Measurements from ENCODE around the gene GDF11.

Gene GDF11

GRCh38 chr12:55726971-55727370 is 16.0 kb upstream of the GDF11 start:
- Histone ChIP-seq H3K4me1 (ENCODE audit: insufficient read depth, low read length) (peaks cover 55% of the 10 kb centered on the region), H3K36me3 (ENCODE audit: insufficient read depth, low read length) (peaks cover 36% of the 10 kb centered on the region), H3K27me3 (ENCODE audit: control insufficient read depth in 1 of 2, insufficient read depth in 2 of 2, low read length in 2 of 2) (no peaks in the 10 kb centered on the region), H3K9ac (ENCODE audit: low read length) (peak overlapping the region; percentile 91), H3K9me3 (ENCODE audit: low read length) (no peaks in the 10 kb centered on the region), H3K27ac (ENCODE audit: low read depth, low read length) (peak overlapping the region; percentile 98), H3K4me3 (ENCODE audit: low read depth in 1 of 2, low read length in 2 of 2) (peak overlapping the region; percentile 83 to 97)

- H3K27me3 ChIP-seq (ENCODE audit: control insufficient read depth in 1 of 2, insufficient read depth in 2 of 2, low read length in 2 of 2), result no peaks in the 10 kb centered on the region
- H3K9ac ChIP-seq (ENCODE audit: low read length), result peak overlapping the region; percentile 91
- H3K9me3 ChIP-seq (ENCODE audit: low read length), result no peaks in the 10 kb centered on the region
- peak overlapping the region; percentile 83 to 97 for H3K4me3 ChIP-seq (ENCODE audit: low read depth in 1 of 2, low read length in 2 of 2)
- peaks cover 55% of the 10 kb centered on the region for H3K4me1 ChIP-seq (ENCODE audit: insufficient read depth, low read length)
- H3K27ac ChIP-seq (ENCODE audit: low read depth, low read length), result peak overlapping the region; percentile 98
- H3K36me3 ChIP-seq (ENCODE audit: insufficient read depth, low read length), result peaks cover 36% of the 10 kb centered on the region
Measured at GRCh38 chr12:55727643-55728185, 15.2 kb upstream of the GDF11 start.

GRCh38 chr12:55728186-55728938 is 14.6 kb upstream of the GDF11 start:
- no peaks in the 10 kb centered on the region for H3K9me3 ChIP-seq (ENCODE audit: low read length)
- peak overlapping the region; percentile 91 for H3K9ac ChIP-seq (ENCODE audit: low read length)
- H3K27ac ChIP-seq (ENCODE audit: low read depth, low read length), result peak overlapping the region; percentile 98
- H3K4me1 ChIP-seq (ENCODE audit: insufficient read depth, low read length), result peaks cover 55% of the 10 kb centered on the region
- H3K4me3 ChIP-seq (ENCODE audit: low read depth in 1 of 2, low read length in 2 of 2), result peak overlapping the region; percentile 83 to 97
- no peaks in the 10 kb centered on the region for H3K27me3 ChIP-seq (ENCODE audit: control insufficient read depth in 1 of 2, insufficient read depth in 2 of 2, low read length in 2 of 2)
- peaks cover 36% of the 10 kb centered on the region for H3K36me3 ChIP-seq (ENCODE audit: insufficient read depth, low read length)

GRCh38 chr12:55728939-55729818 is 13.7 kb upstream of the GDF11 start, which contains the start of gene CD63:
TSS of gene CD63 (minus strand) at chr12:55729009. CDS start at chr12:55728341, 668 bp downstream.
- Histone ChIP-seq H3K4me1 (ENCODE audit: insufficient read depth, low read length) (peaks cover 47% of the 10 kb centered on the region), H3K9me3 (ENCODE audit: low read length) (no peaks in the 10 kb centered on the region), H3K4me3 (ENCODE audit: low read depth in 1 of 2, low read length in 2 of 2) (peak within 1 kb of the TSS; percentile 83 to 97), H3K9ac (ENCODE audit: low read length) (peak within 1 kb of the TSS; percentile 91), H3K27me3 (ENCODE audit: control insufficient read depth in 1 of 2, insufficient read depth in 2 of 2, low read length in 2 of 2) (no peaks in the 10 kb centered on the region), H3K36me3 (ENCODE audit: insufficient read depth, low read length) (peaks cover 32% of the 10 kb centered on the region), H3K27ac (ENCODE audit: low read depth, low read length) (peak within 1 kb of the TSS; percentile 98)

GRCh38 chr12:55729819-55730818 is 12.8 kb upstream of the GDF11 start:
- Histone ChIP-seq H3K9me3 (ENCODE audit: low read length) (no peaks in the 10 kb centered on the region), H3K4me3 (ENCODE audit: low read depth in 1 of 2, low read length in 2 of 2) (peak overlapping the region; percentile 56 to 97), H3K27ac (ENCODE audit: low read depth, low read length) (peak overlapping the region; percentile 98), H3K9ac (ENCODE audit: low read length) (peak overlapping the region; percentile 72), H3K36me3 (ENCODE audit: insufficient read depth, low read length) (peaks cover 22% of the 10 kb centered on the region), H3K27me3 (ENCODE audit: control insufficient read depth in 1 of 2, insufficient read depth in 2 of 2, low read length in 2 of 2) (no peaks in the 10 kb centered on the region), H3K4me1 (ENCODE audit: insufficient read depth, low read length) (peaks cover 38% of the 10 kb centered on the region)

- H3K4me1 ChIP-seq (ENCODE audit: insufficient read depth, low read length), result peaks cover 20% of the 10 kb centered on the region
- H3K36me3 ChIP-seq (ENCODE audit: insufficient read depth, low read length), result peaks cover under 1% of the 10 kb centered on the region
- no peaks in the 10 kb centered on the region for H3K9me3 ChIP-seq (ENCODE audit: low read length)
- no peaks in the 10 kb centered on the region for H3K27me3 ChIP-seq (ENCODE audit: control insufficient read depth in 1 of 2, insufficient read depth in 2 of 2, low read length in 2 of 2)
- H3K4me3 ChIP-seq (ENCODE audit: low read depth in 1 of 2, low read length in 2 of 2), result no peak overlapping the region
- H3K9ac ChIP-seq (ENCODE audit: low read length), result no peak overlapping the region
- H3K27ac ChIP-seq (ENCODE audit: low read depth, low read length), result peak overlapping the region; percentile 39
Measured at GRCh38 chr12:55732288-55732687, 10.6 kb upstream of the GDF11 start.

GRCh38 chr12:55733021-55733555 is 9.8 kb upstream of the GDF11 start:
- no peaks in the 10 kb centered on the region for H3K36me3 ChIP-seq (ENCODE audit: insufficient read depth, low read length)
- no peak overlapping the region for H3K9ac ChIP-seq (ENCODE audit: low read length)
- no peak overlapping the region for H3K4me3 ChIP-seq (ENCODE audit: low read depth in 1 of 2, low read length in 2 of 2)
- H3K27me3 ChIP-seq (ENCODE audit: control insufficient read depth in 1 of 2, insufficient read depth in 2 of 2, low read length in 2 of 2), result no peaks in the 10 kb centered on the region
- no peak overlapping the region for H3K27ac ChIP-seq (ENCODE audit: low read depth, low read length)
- peaks cover 23% of the 10 kb centered on the region for H3K4me1 ChIP-seq (ENCODE audit: insufficient read depth, low read length)
- no peaks in the 10 kb centered on the region for H3K9me3 ChIP-seq (ENCODE audit: low read length)

GRCh38 chr12:55733858-55734257 is 9.1 kb upstream of the GDF11 start:
- peaks cover 25% of the 10 kb centered on the region for H3K4me1 ChIP-seq (ENCODE audit: insufficient read depth, low read length)
- no peaks in the 10 kb centered on the region for H3K9me3 ChIP-seq (ENCODE audit: low read length)
- H3K36me3 ChIP-seq (ENCODE audit: insufficient read depth, low read length), result no peaks in the 10 kb centered on the region
- H3K4me3 ChIP-seq (ENCODE audit: low read depth in 1 of 2, low read length in 2 of 2), result no peak overlapping the region
- no peaks in the 10 kb centered on the region for H3K27me3 ChIP-seq (ENCODE audit: control insufficient read depth in 1 of 2, insufficient read depth in 2 of 2, low read length in 2 of 2)
- no peak overlapping the region for H3K9ac ChIP-seq (ENCODE audit: low read length)
- H3K27ac ChIP-seq (ENCODE audit: low read depth, low read length), result no peak overlapping the region

- H3K9me3 ChIP-seq (ENCODE audit: low read length), result no peaks in the 10 kb centered on the region
- H3K27ac ChIP-seq (ENCODE audit: low read depth, low read length), result no peak overlapping the region
- no peaks in the 10 kb centered on the region for H3K36me3 ChIP-seq (ENCODE audit: insufficient read depth, low read length)
- H3K9ac ChIP-seq (ENCODE audit: low read length), result no peak overlapping the region
- H3K4me3 ChIP-seq (ENCODE audit: low read depth in 1 of 2, low read length in 2 of 2), result no peak overlapping the region
- peaks cover 25% of the 10 kb centered on the region for H3K4me1 ChIP-seq (ENCODE audit: insufficient read depth, low read length)
- no peaks in the 10 kb centered on the region for H3K27me3 ChIP-seq (ENCODE audit: control insufficient read depth in 1 of 2, insufficient read depth in 2 of 2, low read length in 2 of 2)
Measured at GRCh38 chr12:55734595-55734994, 8.3 kb upstream of the GDF11 start.

GRCh38 chr12:55736076-55736475 is 6.8 kb upstream of the GDF11 start:
- no peaks in the 10 kb centered on the region for H3K27me3 ChIP-seq (ENCODE audit: control insufficient read depth in 1 of 2, insufficient read depth in 2 of 2, low read length in 2 of 2)
- no peak overlapping the region for H3K4me3 ChIP-seq (ENCODE audit: low read depth in 1 of 2, low read length in 2 of 2)
- H3K9me3 ChIP-seq (ENCODE audit: low read length), result no peaks in the 10 kb centered on the region
- no peak overlapping the region for H3K27ac ChIP-seq (ENCODE audit: low read depth, low read length)
- no peaks in the 10 kb centered on the region for H3K36me3 ChIP-seq (ENCODE audit: insufficient read depth, low read length)
- H3K9ac ChIP-seq (ENCODE audit: low read length), result no peak overlapping the region
- H3K4me1 ChIP-seq (ENCODE audit: insufficient read depth, low read length), result peaks cover 15% of the 10 kb centered on the region
